Activated naive CD4-positive, alpha-beta T cell treated with anti-CD3 and anti-CD28 coated beads, Interleukin-2, amount 10 ng/mL, durations not matched to agents 7 days and 5 days (primary cell): ENCODE data around the gene SDHD.

Source experiments
- CTCF ChIA-PET: fragments of 350-600 bp; sonication (Branson Sonifier 250); formaldehyde crosslinking; loops from one replicate; lab custom pipeline; 2021; ENCODE audit warnings: antibody characterized with exemption; lab: Charles Lee
- DNase-seq: peaks from one replicate; pipeline ENCODE4 v3.0.0-alpha.2; 2020
- H3K27ac Mint-ChIP-seq: one replicate; pipeline ENCODE4 v1.8.0; 2021; ENCODE audit warnings: mild to moderate bottlenecking, moderate library complexity, mixed read lengths
- H3K27me3 Mint-ChIP-seq: one replicate; pipeline ENCODE4 v1.8.0; 2021; ENCODE audit warnings: mild to moderate bottlenecking, mixed read lengths
- H3K36me3 Mint-ChIP-seq: one replicate; pipeline ENCODE4 v1.8.0; 2021; ENCODE audit warnings: mixed read lengths
- H3K4me1 Mint-ChIP-seq: one replicate; pipeline ENCODE4 v1.8.0; 2021; ENCODE audit warnings: mixed read lengths
- H3K4me3 Mint-ChIP-seq: one replicate; pipeline ENCODE4 v1.8.0; 2021; ENCODE audit warnings: mild to moderate bottlenecking, moderate library complexity, mixed read lengths
- H3K9me3 Mint-ChIP-seq: one replicate; pipeline ENCODE4 v1.8.0; 2021; ENCODE audit warnings: mixed read lengths

Gene SDHD

GRCh38 chr11:112121981-112122615 is 35.4 kb downstream of the SDHD start:
- no peaks in the 10 kb centered on the region for H3K36me3 Mint-ChIP-seq
- no peak overlapping the region for H3K4me3 Mint-ChIP-seq
- CTCF ChIA-PET: interaction anchor here (1.2 to 3.7 kb wide), 2 partner anchors 9 to 158 kb away, joined by 3 to 20 read pairs; no protein-coding TSS in a partner anchor
- DNase-seq: no peak
- no peak overlapping the region for H3K27ac Mint-ChIP-seq
- no peaks in the 10 kb centered on the region for H3K9me3 Mint-ChIP-seq
- no peaks in the 10 kb centered on the region for H3K4me1 Mint-ChIP-seq
- H3K27me3 Mint-ChIP-seq: no peaks in the 10 kb centered on the region

GRCh38 chr11:112123129-112123528 is 36.5 kb downstream of the SDHD start:
- no peak overlapping the region for H3K4me3 Mint-ChIP-seq
- H3K27ac Mint-ChIP-seq: no peak overlapping the region
- no peaks in the 10 kb centered on the region for H3K36me3 Mint-ChIP-seq
- no peak for DNase-seq
- H3K4me1 Mint-ChIP-seq: no peaks in the 10 kb centered on the region
- no peaks in the 10 kb centered on the region for H3K27me3 Mint-ChIP-seq
- no peaks in the 10 kb centered on the region for H3K9me3 Mint-ChIP-seq
- CTCF ChIA-PET: interaction anchor here (3.7 kb wide), 1 partner anchor 10 kb away, joined by 20 read pairs; no protein-coding TSS in a partner anchor

GRCh38 chr11:112127056-112127455 is 40.4 kb downstream of the SDHD start:
- Mint-ChIP-seq H3K9me3 (no peaks in the 10 kb centered on the region), H3K4me3 (no peak overlapping the region), H3K36me3 (no peaks in the 10 kb centered on the region), H3K4me1 (peaks cover 4% of the 10 kb centered on the region), H3K27me3 (no peaks in the 10 kb centered on the region), H3K27ac (no peak overlapping the region)
- CTCF ChIA-PET: interaction anchor here (0.9 kb wide), 1 partner anchor 14 kb away, joined by 3 read pairs; no protein-coding TSS in a partner anchor
- DNase-seq: no peak

- DNase-seq: no peak
- Mint-ChIP-seq H3K27ac (no peak overlapping the region), H3K9me3 (no peaks in the 10 kb centered on the region), H3K4me3 (no peak overlapping the region), H3K36me3 (no peaks in the 10 kb centered on the region), H3K4me1 (peaks cover 4% of the 10 kb centered on the region), H3K27me3 (no peaks in the 10 kb centered on the region)
- CTCF ChIA-PET: no interaction called here
These were observed 41.9 kb downstream of the SDHD start for GRCh38 chr11:112128483-112129121.

- no peak overlapping the region for H3K27ac Mint-ChIP-seq
These were observed 43.0 kb downstream of the SDHD start for GRCh38 chr11:112129656-112130055.

GRCh38 chr11:112132737-112133136 is 46.1 kb downstream of the SDHD start:
- no peak overlapping the region for H3K27ac Mint-ChIP-seq
- no peak overlapping the region for H3K4me3 Mint-ChIP-seq
- H3K36me3 Mint-ChIP-seq: no peaks in the 10 kb centered on the region
- DNase-seq: no peak
- CTCF ChIA-PET: no interaction called here
- peaks cover 4% of the 10 kb centered on the region for H3K4me1 Mint-ChIP-seq
- H3K27me3 Mint-ChIP-seq: no peaks in the 10 kb centered on the region
- no peaks in the 10 kb centered on the region for H3K9me3 Mint-ChIP-seq

More at GRCh38 chr11:112129656-112130055, 43.0 kb downstream of the SDHD start:
- Mint-ChIP-seq H3K4me1 (peaks cover 4% of the 10 kb centered on the region), H3K27me3 (no peaks in the 10 kb centered on the region), H3K4me3 (no peak overlapping the region), H3K9me3 (no peaks in the 10 kb centered on the region), H3K36me3 (no peaks in the 10 kb centered on the region)
- CTCF ChIA-PET: interaction anchor here (0.7 kb wide), 1 partner anchor 17 kb away, joined by 3 read pairs; no protein-coding TSS in a partner anchor
- no peak for DNase-seq

- no peaks in the 10 kb centered on the region for H3K27me3 Mint-ChIP-seq
- no peak overlapping the region for H3K27ac Mint-ChIP-seq
- H3K9me3 Mint-ChIP-seq: no peaks in the 10 kb centered on the region
- DNase-seq: no peak
- no peak overlapping the region for H3K4me3 Mint-ChIP-seq
- H3K36me3 Mint-ChIP-seq: no peaks in the 10 kb centered on the region
- CTCF ChIA-PET: interaction anchor here (1.2 kb wide), 1 partner anchor 21 kb away, joined by 3 read pairs; no protein-coding TSS in a partner anchor
- peaks cover 4% of the 10 kb centered on the region for H3K4me1 Mint-ChIP-seq
These were observed 47.8 kb downstream of the SDHD start for GRCh38 chr11:112134473-112134872.

- H3K4me1 Mint-ChIP-seq: no peaks in the 10 kb centered on the region
These were observed 56.9 kb downstream of the SDHD start for GRCh38 chr11:112143597-112143996.

More at GRCh38 chr11:112143597-112143996, 56.9 kb downstream of the SDHD start:
- no peak overlapping the region for H3K27ac Mint-ChIP-seq
- CTCF ChIA-PET: no interaction called here
- H3K36me3 Mint-ChIP-seq: no peaks in the 10 kb centered on the region
- no peak for DNase-seq
- no peaks in the 10 kb centered on the region for H3K27me3 Mint-ChIP-seq
- H3K4me3 Mint-ChIP-seq: no peak overlapping the region
- no peaks in the 10 kb centered on the region for H3K9me3 Mint-ChIP-seq
